Kidney epithelial cell (primary cell): Measurements from ENCODE around the gene DGKD. TPM values are rescaled to one million over a fixed set of nuclear protein-coding genes. Genes with fewer than 3 reads are reported as not detected.

ENCODE experiments used
- DNase-seq: peaks from one replicate; pipeline ENCODE4 v3.0.0-alpha.2; 2010; ENCODE audit warnings: low read depth
- H3K27me3 ChIP-seq: 2 replicates; pipeline ENCODE4 v1.6.0; 2011; ENCODE audit warnings: low read length; ENCODE audit not compliant: control insufficient read depth, insufficient read depth
- H3K36me3 ChIP-seq: 2 replicates; pipeline ENCODE4 v1.5.1; 2011; ENCODE audit warnings: low read length; ENCODE audit not compliant: control insufficient read depth, insufficient read depth
- H3K4me3 ChIP-seq: 2 replicates; pipeline ENCODE4 v1.5.1; 2011; ENCODE audit warnings: low read depth, mild to moderate bottlenecking, control low read depth, low read length
- CTCF ChIP-seq: IDR thresholded peaks from 2 replicates; pipeline ENCODE4 v1.5.1; 2011; ENCODE audit warnings: mild to moderate bottlenecking, moderate library complexity, low read length, control low read depth, inconsistent platforms; ENCODE audit not compliant: insufficient read depth, poor library complexity, severe bottlenecking
- total RNA-seq: library from RNA; depleted of rRNA; stranded (reverse); fragments of >200 nt; gene quantifications from 2 replicates; pipeline ENCODE4 v1.2.3, GENCODE V29; 2015

Gene DGKD
- total RNA-seq, 1 donor from 2014 or later: 16.0 TPM

GRCh38 chr2:233439191-233439590, 84.9 kb downstream of the DGKD start:
- Histone ChIP-seq H3K27me3 (no peaks in the 10 kb centered on the region), H3K36me3 (no peaks in the 10 kb centered on the region), H3K4me3 (no peak overlapping the region)
- DNase-seq: no peak
- no peak for TF ChIP-seq CTCF

DNA sequence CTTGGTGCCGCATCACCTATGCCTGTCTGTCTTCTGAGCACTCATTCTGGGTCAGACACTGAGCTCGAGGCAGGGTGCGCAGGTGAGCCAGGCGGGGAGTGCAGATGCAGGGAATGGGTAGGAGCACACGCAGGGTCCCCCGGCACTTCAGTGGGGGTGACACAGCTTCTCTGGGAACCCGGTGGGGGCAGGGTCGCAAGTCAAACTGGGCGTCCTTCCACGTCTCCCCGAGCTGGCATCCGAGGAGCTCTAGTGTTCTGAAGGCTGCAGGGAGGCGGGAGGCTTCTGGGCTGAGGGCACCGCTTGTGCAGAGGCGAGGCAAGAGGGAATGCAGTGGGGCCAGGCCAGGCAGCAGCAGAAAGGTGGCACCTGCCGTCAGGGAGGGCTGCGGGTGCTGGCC, 86.0 kb downstream of the DGKD start:
- Histone ChIP-seq H3K36me3 (no peaks in the 10 kb centered on the region), H3K27me3 (no peaks in the 10 kb centered on the region), H3K4me3 (no peak overlapping the region)
- no peak for DNase-seq
- no peak for TF ChIP-seq CTCF

- TF ChIP-seq CTCF: no peak
- H3K36me3 ChIP-seq: no peaks in the 10 kb centered on the region
- DNase-seq: no peak
- no peak overlapping the region for H3K4me3 ChIP-seq
- H3K27me3 ChIP-seq: no peaks in the 10 kb centered on the region
These were observed 86.4 kb downstream of the DGKD start for GRCh38 chr2:233440714-233441113.

DNA sequence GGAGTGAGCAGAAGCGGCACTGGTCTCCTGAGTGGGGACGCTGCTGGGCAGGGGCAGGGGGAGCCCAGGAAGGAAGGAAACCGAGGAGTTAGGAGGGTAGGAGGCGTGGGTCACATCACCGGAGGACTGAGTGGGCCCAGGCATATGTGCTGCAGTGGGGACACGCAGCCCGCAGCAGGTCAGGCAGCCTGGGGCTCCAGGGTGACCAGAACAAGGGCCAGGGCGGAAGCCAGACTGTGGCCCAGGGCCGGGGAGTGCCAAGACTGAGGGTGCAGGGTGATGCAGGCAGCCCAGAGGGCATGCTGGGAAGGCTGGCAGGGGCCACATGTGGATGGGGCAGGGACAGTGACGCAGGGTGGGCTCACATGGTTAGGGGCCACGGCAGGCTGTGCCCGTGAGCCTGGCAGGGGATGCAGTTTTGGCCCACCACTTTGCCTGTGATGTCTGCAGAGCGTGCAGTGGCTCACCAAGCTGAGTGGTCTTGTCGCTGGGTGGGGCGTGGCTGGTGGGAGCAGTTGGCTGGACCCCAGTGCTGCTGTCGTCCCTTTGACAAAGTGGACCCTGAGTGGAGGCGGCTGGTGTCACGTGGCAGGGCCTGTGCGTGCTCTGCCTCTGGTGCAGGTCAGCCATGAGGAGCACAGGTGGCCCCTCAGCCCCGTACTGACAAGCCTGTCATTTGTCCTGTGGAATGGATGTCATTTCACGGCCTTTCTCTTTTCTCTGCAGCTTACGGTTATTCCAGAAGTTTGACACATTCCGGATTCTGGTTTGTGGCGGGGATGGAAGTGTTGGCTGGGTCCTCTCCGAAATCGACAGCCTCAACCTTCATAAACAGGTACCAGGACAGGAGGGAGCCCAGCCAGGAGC, 87.1 kb downstream of the DGKD start:
- H3K36me3 ChIP-seq: no peaks in the 10 kb centered on the region
- TF ChIP-seq CTCF: no peak
- H3K4me3 ChIP-seq: no peak overlapping the region
- no peaks in the 10 kb centered on the region for H3K27me3 ChIP-seq
- no peak for DNase-seq

- Histone ChIP-seq H3K36me3 (no peaks in the 10 kb centered on the region), H3K4me3 (no peak overlapping the region), H3K27me3 (no peaks in the 10 kb centered on the region)
- DNase-seq: no peak
- TF ChIP-seq CTCF: no peak
These were observed 87.7 kb downstream of the DGKD start for GRCh38 chr2:233442028-233442310.
